Loucy (cell line): ENCODE data around the gene ZNF91.

Experiments used
- H2AFZ ChIP-seq: fragments of 200-600 bp; sonication (generic); 2 replicates; pipeline ENCODE4 v1.6.0; 2016; ENCODE audit warnings: antibody characterized with exemption, mild to moderate bottlenecking, low read length, moderate library complexity
- H3F3A ChIP-seq: fragments of 200-600 bp; 2 replicates; pipeline ENCODE4 v1.6.0; 2016; ENCODE audit warnings: antibody characterized with exemption, low read depth, mild to moderate bottlenecking
- H3K27me3 ChIP-seq: fragments of 200-600 bp; sonication (generic); 2 replicates; pipeline ENCODE4 v1.6.1; 2014; ENCODE audit warnings: low read length, mild to moderate bottlenecking; ENCODE audit not compliant: insufficient read depth, poor library complexity, severe bottlenecking
- H3K36me3 ChIP-seq: fragments of 200-600 bp; sonication (generic); 2 replicates; pipeline ENCODE4 v1.6.1; 2016; ENCODE audit warnings: low read length; ENCODE audit not compliant: insufficient read depth
- H3K4me1 ChIP-seq: fragments of 200-600 bp; sonication (generic); 2 replicates; pipeline ENCODE4 v1.5.1; 2014; ENCODE audit warnings: low read length, mild to moderate bottlenecking; ENCODE audit not compliant: insufficient read depth, poor library complexity, severe bottlenecking
- H3K4me2 ChIP-seq: fragments of 200-600 bp; sonication (generic); 2 replicates; pipeline ENCODE4 v1.6.0; 2014; ENCODE audit warnings: antibody characterized with exemption, low read length, low read depth, mild to moderate bottlenecking; ENCODE audit not compliant: poor library complexity, severe bottlenecking
- H3K4me3 ChIP-seq: fragments of 200-600 bp; sonication (generic); 2 replicates; pipeline ENCODE4 v1.5.1; 2014; ENCODE audit warnings: low read length, mild to moderate bottlenecking, mixed read lengths; ENCODE audit not compliant: poor library complexity, severe bottlenecking
- H3K79me2 ChIP-seq: fragments of 200-600 bp; sonication (generic); 2 replicates; pipeline ENCODE4 v1.6.1; 2014; ENCODE audit warnings: low read length; ENCODE audit not compliant: insufficient read depth
- H3K9ac ChIP-seq: fragments of 200-600 bp; sonication (generic); 2 replicates; pipeline ENCODE4 v1.6.0; 2014; ENCODE audit warnings: mild to moderate bottlenecking, low read depth, low read length, moderate library complexity; ENCODE audit not compliant: poor library complexity, severe bottlenecking
- H3K9me2 ChIP-seq: fragments of 200-600 bp; sonication (generic); replicated peaks from 2 replicates; pipeline ENCODE4 v1.6.1; 2016; ENCODE audit warnings: low read depth, low read length, mixed read lengths
- H3K9me3 ChIP-seq: fragments of 200-600 bp; sonication (generic); 2 replicates; pipeline ENCODE4 v1.6.1; 2014; ENCODE audit warnings: mild to moderate bottlenecking, antibody characterized with exemption, low read length, low read depth; ENCODE audit not compliant: insufficient read depth
- H4K20me1 ChIP-seq: fragments of 200-600 bp; sonication (generic); 2 replicates; pipeline ENCODE4 v1.6.0; 2014; ENCODE audit warnings: antibody characterized with exemption, low read length, mild to moderate bottlenecking; ENCODE audit not compliant: insufficient read depth, poor library complexity, severe bottlenecking
- CTCF ChIP-seq: fragments of 200-600 bp; sonication (generic); conservative IDR thresholded peaks from 2 replicates; pipeline ENCODE4 v1.5.1; 2014; ENCODE audit warnings: mild to moderate bottlenecking, antibody characterized with exemption, low read length
- EZH2phosphoT487 ChIP-seq: fragments of 200-600 bp; IDR thresholded peaks from 2 replicates; pipeline ENCODE4 v1.6.1; 2018; ENCODE audit warnings: antibody characterized with exemption, mild to moderate bottlenecking, moderate library complexity, borderline replicate concordance

Gene ZNF91

DNA sequence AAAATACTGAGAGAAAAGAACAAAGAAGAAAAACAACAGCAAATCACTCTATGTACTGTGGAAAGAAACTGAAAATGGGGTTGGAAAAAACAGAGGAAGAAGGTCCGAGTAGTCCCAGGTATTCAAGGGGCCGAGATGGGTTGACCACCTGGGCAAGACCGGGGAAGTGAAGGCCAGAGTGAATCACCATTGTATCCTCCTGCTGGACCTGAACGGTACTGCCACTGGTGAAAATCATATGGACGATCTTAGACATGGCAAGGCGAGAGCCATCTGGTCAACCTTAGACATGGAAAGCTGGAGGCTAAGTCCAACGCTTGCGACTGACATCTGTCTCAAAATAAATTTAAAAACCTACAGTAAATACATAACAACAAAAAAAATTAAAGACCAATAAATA is 44.4 kb upstream of the ZNF91 start:
- no peaks in the 10 kb centered on the region for H3K4me1 ChIP-seq
- H3K9me3 ChIP-seq, result peaks cover 9% of the 10 kb centered on the region; the same call in 1 of the 2 replicates
- no peaks in the 10 kb centered on the region for H4K20me1 ChIP-seq
- no peak overlapping the region for H2AFZ ChIP-seq
- H3K4me3 ChIP-seq, result no peak overlapping the region
- H3K27me3 ChIP-seq, result no peaks in the 10 kb centered on the region
- no peaks in the 10 kb centered on the region for H3K79me2 ChIP-seq
- H3F3A ChIP-seq, result no peaks in the 10 kb centered on the region
- no peaks in the 10 kb centered on the region for H3K36me3 ChIP-seq
- TF ChIP-seq CTCF (no peak), EZH2phosphoT487 (no peak)
- no peaks in the 10 kb centered on the region for H3K9me2 ChIP-seq
- H3K4me2 ChIP-seq, result no peak overlapping the region
- no peak overlapping the region for H3K9ac ChIP-seq

DNA sequence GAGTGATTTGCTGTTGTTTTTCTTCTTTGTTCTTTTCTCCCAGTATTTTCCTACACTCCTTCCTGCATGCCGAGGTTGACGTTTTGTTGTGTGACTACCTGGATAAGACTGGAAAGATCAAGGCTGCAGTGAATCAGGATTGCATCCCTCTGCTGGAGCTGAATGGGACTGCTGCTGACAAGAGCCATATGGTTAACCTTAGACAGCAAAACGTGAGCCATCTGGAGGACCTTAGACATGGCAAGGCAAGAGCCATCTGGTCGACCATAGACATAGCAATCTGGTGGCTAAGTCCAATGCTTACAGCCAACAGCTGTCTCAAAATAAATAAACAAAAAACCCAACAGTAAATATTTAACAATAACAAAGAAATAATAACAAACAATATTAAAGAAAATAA is 42.6 kb upstream of the ZNF91 start:
- Histone ChIP-seq H3K36me3 (no peaks in the 10 kb centered on the region), H3F3A (no peaks in the 10 kb centered on the region)
- no peak for TF ChIP-seq CTCF
- no peak for TF ChIP-seq EZH2phosphoT487

GRCh38 chr19:23436944-23437343 is 41.7 kb upstream of the ZNF91 start:
- Histone ChIP-seq H3K36me3 (no peaks in the 10 kb centered on the region), H3K4me3 (no peak overlapping the region), H3K4me2 (no peak overlapping the region), H3K79me2 (no peaks in the 10 kb centered on the region), H2AFZ (no peak overlapping the region), H3K9me2 (no peaks in the 10 kb centered on the region), H3K9ac (no peak overlapping the region), H3K27me3 (no peaks in the 10 kb centered on the region), H3F3A (no peaks in the 10 kb centered on the region), H4K20me1 (no peaks in the 10 kb centered on the region), H3K4me1 (no peaks in the 10 kb centered on the region), H3K9me3 (peaks cover 7% of the 10 kb centered on the region; the same call in 1 of the 2 replicates)
- TF ChIP-seq EZH2phosphoT487 (no peak), CTCF (no peak)

More for the DNA sequence above, 42.6 kb upstream of the ZNF91 start:
- H3K27me3 ChIP-seq, result no peaks in the 10 kb centered on the region
- no peaks in the 10 kb centered on the region for H4K20me1 ChIP-seq
- no peak overlapping the region for H3K4me2 ChIP-seq
- H2AFZ ChIP-seq, result no peak overlapping the region
- no peaks in the 10 kb centered on the region for H3K4me1 ChIP-seq
- H3K4me3 ChIP-seq, result no peak overlapping the region
- H3K9me2 ChIP-seq, result no peaks in the 10 kb centered on the region
- H3K79me2 ChIP-seq, result no peaks in the 10 kb centered on the region
- H3K9me3 ChIP-seq, result peaks cover 9% of the 10 kb centered on the region; the same call in 1 of the 2 replicates
- H3K9ac ChIP-seq, result no peak overlapping the region
